H1 (cell line): Measurements from ENCODE around the gene PRSS53. TPM values are rescaled to one million over a fixed set of nuclear protein-coding genes. Genes with fewer than 3 reads are reported as not detected.

ENCODE experiments used
- CTCF ChIA-PET: fragments of 300-600 bp; sonication (Branson Sonifier 250); formaldehyde crosslinking; loops from one replicate; lab custom pipeline; 2021; ENCODE audit not compliant: partially characterized antibody; lab: Charles Lee
- POLR2A ChIA-PET: fragments of 300-600 bp; sonication (Branson Sonifier 250); formaldehyde crosslinking; loops from one replicate; lab custom pipeline; 2021; ENCODE audit warnings: inconsistent platforms; ENCODE audit not compliant: partially characterized antibody; lab: Charles Lee
- DNase-seq, 2 experiments: peaks; one replicate each; pipeline versions ENCODE4 v3.0.0 to v3.0.0-alpha.2; 2010 to 2022; ENCODE audit warnings: low spot score in 2 of 2, low read depth in 1 of 2, mixed read lengths in 1 of 2
- FAIRE-seq: peaks from 2 replicates; lab custom pipeline; 2011; peaks lifted over from hg19 to GRCh38; lab: Jason Lieb, UNC
- H2AFZ ChIP-seq: 2 replicates; pipeline ENCODE4 v1.8.1; 2012; ENCODE audit warnings: low read length, inconsistent platforms
- H2AK5ac ChIP-seq: 2 replicates; pipeline ENCODE4 v1.6.1; 2013; ENCODE audit warnings: low read depth, low read length
- H2BK120ac ChIP-seq: replicated peaks from 2 replicates; pipeline ENCODE3; 2013; ENCODE audit warnings: low read depth, low read length, inconsistent platforms
- H2BK12ac ChIP-seq: 2 replicates; pipeline ENCODE4 v1.6.1; 2013; ENCODE audit warnings: low read depth, low read length
- H2BK15ac ChIP-seq: 2 replicates; pipeline ENCODE4 v1.6.1; 2013; ENCODE audit warnings: low read length
- H2BK20ac ChIP-seq: 2 replicates; pipeline ENCODE4 v1.6.1; 2013; ENCODE audit warnings: low read length
- H2BK5ac ChIP-seq: 2 replicates; pipeline ENCODE4 v1.6.1; 2013; ENCODE audit warnings: low read depth, low read length
- H3K14ac ChIP-seq: 2 replicates; pipeline ENCODE4 v1.6.1; 2013; ENCODE audit warnings: inconsistent platforms; ENCODE audit not compliant: insufficient read length
- H3K18ac ChIP-seq: 2 replicates; pipeline ENCODE4 v1.6.1; 2013; ENCODE audit warnings: low read length; ENCODE audit errors: extremely low read depth
- H3K23ac ChIP-seq: 2 replicates; pipeline ENCODE4 v1.6.1; 2013; ENCODE audit warnings: inconsistent platforms; ENCODE audit not compliant: insufficient read length
- H3K23me2 ChIP-seq: 2 replicates; pipeline ENCODE4 v1.6.1; 2013; ENCODE audit warnings: low read depth, low read length
- H3K27ac ChIP-seq: 2 replicates; pipeline ENCODE4 v1.6.1; 2011; ENCODE audit warnings: low read depth, low read length, inconsistent platforms
- H3K27me3 ChIP-seq, 4 experiments: replicated peaks in 1 of 4; 1 replicate in 1 of 4; 2 replicates in 3 of 4; pipeline versions ENCODE4 v1.6.1 to v1.8.1; 2011 to 2013; ENCODE audit warnings: low read length in 3 of 4, mild to moderate bottlenecking in 3 of 4, inconsistent platforms in 2 of 4, mixed read lengths in 2 of 4, moderate library complexity in 1 of 4; ENCODE audit not compliant: control insufficient read depth in 3 of 4, insufficient read depth in 3 of 4; ENCODE audit errors: extremely low read depth in 1 of 4
- H3K36me3 ChIP-seq, 4 experiments: 2 replicates each; pipeline versions ENCODE4 v1.6.1 to v1.8.1; 2011 to 2013; ENCODE audit warnings: mild to moderate bottlenecking in 4 of 4, low read length in 3 of 4, moderate library complexity in 2 of 4, control low read depth in 1 of 4, inconsistent platforms in 1 of 4; ENCODE audit not compliant: insufficient read depth in 4 of 4, control insufficient read depth in 2 of 4
- H3K4ac ChIP-seq: replicated peaks from 2 replicates; pipeline ENCODE3; 2013; ENCODE audit warnings: low read length, low read depth, mixed read lengths, inconsistent platforms; ENCODE audit not compliant: insufficient read length
- H3K4me1 ChIP-seq, 4 experiments: replicated peaks in 1 of 4; 1 replicate in 1 of 4; 2 replicates in 3 of 4; pipeline versions ENCODE4 v1.6.1 to v1.8.1; 2011 to 2013; ENCODE audit warnings: low read length in 3 of 4, inconsistent platforms in 2 of 4, mixed read lengths in 1 of 4; ENCODE audit not compliant: insufficient read depth in 4 of 4, control insufficient read depth in 3 of 4
- H3K4me2 ChIP-seq, 2 experiments: 2 replicates each; pipeline versions ENCODE4 v1.6.1 to v1.8.1; 2011 to 2013; ENCODE audit warnings: low read depth in 2 of 2, low read length in 2 of 2, control low read depth in 1 of 2, inconsistent platforms in 1 of 2, mild to moderate bottlenecking in 1 of 2; ENCODE audit not compliant: insufficient read depth in 1 of 2
- H3K4me3 ChIP-seq, 4 experiments: fragments of 200-600, 300-600 bp in 1 of 4; sonication (generic), shearing (Covaris generic), sonication (Bioruptor Twin) in 1 of 4; 2 replicates each; pipeline versions ENCODE4 v1.5.1 to v1.8.1; 2011 to 2016; ENCODE audit warnings: low read length in 4 of 4, low read depth in 3 of 4, control low read depth in 2 of 4, inconsistent platforms in 2 of 4, mild to moderate bottlenecking in 2 of 4, mixed read lengths in 1 of 4, moderate library complexity in 1 of 4; ENCODE audit not compliant: insufficient read depth in 2 of 4; ENCODE audit errors: extremely low read depth in 1 of 4
- H3K56ac ChIP-seq: replicated peaks from 2 replicates; pipeline ENCODE3; 2013; ENCODE audit warnings: low read depth, mild to moderate bottlenecking, mixed read lengths, low read length, inconsistent platforms; ENCODE audit not compliant: insufficient read length
- H3K79me1 ChIP-seq: 2 replicates; pipeline ENCODE4 v1.6.1; 2013; ENCODE audit warnings: low read depth, low read length, control low read depth
- H3K79me2 ChIP-seq, 2 experiments: 2 replicates each; pipeline versions ENCODE4 v1.6.1 to v1.8.1; 2012 to 2013; ENCODE audit warnings: low read length in 2 of 2, mild to moderate bottlenecking in 2 of 2, inconsistent platforms in 1 of 2; ENCODE audit not compliant: insufficient read depth in 2 of 2, control insufficient read depth in 1 of 2
- H3K9ac ChIP-seq, 4 experiments: replicated peaks in 1 of 4; 1 replicate in 1 of 4; 2 replicates in 3 of 4; pipeline versions ENCODE4 v1.6.1 to v1.8.1; 2011 to 2013; ENCODE audit warnings: low read depth in 3 of 4, low read length in 3 of 4, control low read depth in 2 of 4, mild to moderate bottlenecking in 2 of 4, moderate library complexity in 2 of 4, inconsistent platforms in 1 of 4; ENCODE audit errors: extremely low read depth in 1 of 4
- H3K9me3 ChIP-seq, 2 experiments: 2 replicates each; pipeline versions ENCODE4 v1.6.1 to v1.8.1; 2012 to 2013; ENCODE audit warnings: mild to moderate bottlenecking in 2 of 2, moderate library complexity in 2 of 2, control low read depth in 1 of 2, inconsistent platforms in 1 of 2, low read depth in 1 of 2, low read length in 1 of 2, mixed read lengths in 1 of 2; ENCODE audit not compliant: insufficient read depth in 2 of 2
- H4K20me1 ChIP-seq, 2 experiments: replicated peaks in 1 of 2; 2 replicates each; pipeline versions ENCODE3 to v1.8.1; 2011 to 2013; ENCODE audit warnings: inconsistent platforms in 2 of 2, low read length in 2 of 2, mild to moderate bottlenecking in 1 of 2; ENCODE audit not compliant: insufficient read depth in 2 of 2, control insufficient read depth in 1 of 2
- H4K5ac ChIP-seq: 2 replicates; pipeline ENCODE4 v1.6.1; 2013; ENCODE audit warnings: low read length, low read depth, mixed read lengths, inconsistent platforms; ENCODE audit not compliant: insufficient read length
- H4K8ac ChIP-seq: 2 replicates; pipeline ENCODE4 v1.8.0; 2013; ENCODE audit warnings: mild to moderate bottlenecking, moderate library complexity, low read length, inconsistent platforms; ENCODE audit not compliant: insufficient read depth; ENCODE audit errors: extremely low read depth
- H4K91ac ChIP-seq: replicated peaks from 2 replicates; pipeline ENCODE3; 2013; ENCODE audit warnings: low read length, mixed read lengths, inconsistent platforms; ENCODE audit not compliant: insufficient read length
- BACH1 ChIP-seq: IDR thresholded peaks from 2 replicates; pipeline ENCODE4 v1.6.1; 2012; ENCODE audit warnings: low read length, improper control_type of control experiment
- CREB1 ChIP-seq: IDR thresholded peaks from 2 replicates; pipeline ENCODE4 v1.6.1; 2012; ENCODE audit warnings: inconsistent platforms
- E2F6 ChIP-seq: IDR thresholded peaks from 2 replicates; pipeline ENCODE4 v1.6.1; 2012; ENCODE audit warnings: inconsistent platforms
- EGR1 ChIP-seq: IDR thresholded peaks from 2 replicates; pipeline ENCODE4 v1.6.1; 2011; ENCODE audit warnings: low read depth, low read length, borderline replicate concordance
- KDM4A ChIP-seq: IDR thresholded peaks from one replicate; pipeline ENCODE4 v1.7.1; 2012; ENCODE audit warnings: low read depth, mild to moderate bottlenecking, moderate library complexity, low read length, inconsistent platforms; ENCODE audit not compliant: severe bottlenecking
- MAX ChIP-seq: IDR thresholded peaks from 2 replicates; pipeline ENCODE4 v1.6.1; 2012; ENCODE audit warnings: inconsistent platforms
- NANOG ChIP-seq: IDR thresholded peaks from 2 replicates; pipeline ENCODE4 v1.6.1; 2011; ENCODE audit warnings: low read length, low read depth, mild to moderate bottlenecking, inconsistent platforms; ENCODE audit not compliant: insufficient read depth, poor library complexity, severe bottlenecking
- RFX5 ChIP-seq: IDR thresholded peaks from 2 replicates; pipeline ENCODE4 v1.6.1; 2011; ENCODE audit warnings: low read depth, low read length, improper control_type of control experiment, borderline replicate concordance
- SIX5 ChIP-seq: IDR thresholded peaks from 2 replicates; pipeline ENCODE4 v1.6.1; 2011; ENCODE audit warnings: mild to moderate bottlenecking, low read depth, low read length
- YY1 ChIP-seq: IDR thresholded peaks from 2 replicates; pipeline ENCODE4 v1.6.1; 2011; ENCODE audit warnings: low read depth, mild to moderate bottlenecking, low read length
- WGBS, 2 experiments: shearing (Covaris generic) in 1 of 2; methylation state at CpG; one replicate each; pipeline versions ENCODE4 v1.1.6 to v1.1.7; 2013 to 2015; ENCODE audit warnings: low lambda C conversion rate in 2 of 2, mixed read lengths in 2 of 2, inconsistent platforms in 1 of 2, low coverage in 1 of 2, missing lambda C conversion rate in 1 of 2; ENCODE audit not compliant: insufficient replicate concordance in 2 of 2, insufficient coverage in 1 of 2, insufficient read length in 1 of 2; ENCODE audit errors: extremely low coverage in 1 of 2, missing lambda C conversion rate in 1 of 2; 5-methylcytosine and 5-hydroxymethylcytosine counted together
- polyA plus RNA-seq, 7 experiments: library from polyadenylated mRNA; depleted of rRNA in 3 of 7; stranded (reverse) in 5 of 7; unstranded in 2 of 7; fragments of >200 nt in 5 of 7; fragments of 200-250 nt in 2 of 7; gene quantifications; 1 replicate in 5 of 7; 2 replicates in 1 of 7; 4 replicates in 1 of 7; pipeline versions ENCODE4 v1.2.1 to v1.2.3, GENCODE V29; 2011 to 2013; ENCODE audit warnings: missing spikeins in 2 of 7, mixed read lengths in 2 of 7
- total RNA-seq: library from RNA; stranded (reverse); fragmentation: NEBNext Ultra II Directional; extraction: Animal tissue kit (Norgen Biotek cat#: 25700); gene quantifications from 2 replicates; pipeline ENCODE4 v1.2.1, GENCODE V29; 2021

The PRSS53 gene
- total and polyA plus RNA-seq, 2 of the 8 experiments (the other 6 are each of a cell fraction or from before 2014, with no cell fraction given): 1.7 to 2.6 TPM

GRCh38 chr16:31108035-31108793, 19.5 kb upstream of the PRSS53 start, which contains the start of gene BCKDK:
TSS of gene BCKDK (plus strand) at chr16:31108386. CDS start at chr16:31109224, 838 bp downstream.
- no peak within 1 kb of the TSS; the same call in 1 of the 2 replicates for H2AK5ac ChIP-seq
- H4K20me1 ChIP-seq: no peaks in the 10 kb centered on the region
- DNase-seq (peak in 1 of 2 experiments; percentile 85), FAIRE-seq (no peak)
- peak within 1 kb of the TSS; percentile 25 for H3K18ac ChIP-seq
- peak within 1 kb of the TSS in 3 of 4 experiments; percentile 42 to 62 (median 45); a peak in 3 of 7 replicates for H3K9ac ChIP-seq
- H3K9me3 ChIP-seq: no peaks in the 10 kb centered on the region
- H3K23me2 ChIP-seq: peaks cover 8% of the 10 kb centered on the region
- H3K4ac ChIP-seq: no peak within 1 kb of the TSS
- H3K23ac ChIP-seq: no peak within 1 kb of the TSS
- no peaks in the 10 kb centered on the region for H3K79me2 ChIP-seq
- 4% methylated on average over 41 of the region's 68 CpGs; no CpG with 5 or more reads in 1 of the 2 experiments for WGBS, 2 experiments
- H3K4me3 ChIP-seq: peak within 1 kb of the TSS; percentile 61 to 87 (median 70)
- peak within 1 kb of the TSS; percentile 49 for H3K56ac ChIP-seq
- peak within 1 kb of the TSS; percentile 23; the same call in 1 of the 2 replicates for H2BK12ac ChIP-seq
- H2AFZ ChIP-seq: peak within 1 kb of the TSS; percentile 70
- no peak within 1 kb of the TSS for H3K27ac ChIP-seq
- H4K8ac ChIP-seq: peak within 1 kb of the TSS; percentile 28
- no peaks in the 10 kb centered on the region; the same call in 1 of the 2 replicates for H3K79me1 ChIP-seq
- H2BK5ac ChIP-seq: no peak within 1 kb of the TSS; the same call in 1 of the 2 replicates
- ChIA-PET POLR2A (interaction anchor here (0.6 to 29.9 kb wide), 4 partner anchors 9 to 153 kb away, joined by 3 to 713 read pairs (median 8); partner anchors contain the start of genes KAT8, PRSS36 and PRSS8), CTCF (interaction anchor here (1.0 to 3.1 kb wide), 5 partner anchors 9 to 38 kb away, joined by 3 to 8 read pairs (median 3); partner anchors contain the start of gene KAT8)
- no peaks in the 10 kb centered on the region for H3K27me3 ChIP-seq
- H4K5ac ChIP-seq: peak within 1 kb of the TSS; percentile 62
- no peak within 1 kb of the TSS for H4K91ac ChIP-seq
- no peak within 1 kb of the TSS for H2BK120ac ChIP-seq
- peaks cover 2 to 18% (median 12%) of the 10 kb centered on the region in 4 experiments; a peak in 5 of 8 replicates for H3K36me3 ChIP-seq
- H2BK15ac ChIP-seq: peak within 1 kb of the TSS; percentile 67; the same call in 1 of the 2 replicates
- no peak within 1 kb of the TSS for H2BK20ac ChIP-seq
- H3K4me2 ChIP-seq: peak within 1 kb of the TSS; percentile 60 to 77
- no peak within 1 kb of the TSS for H3K14ac ChIP-seq
- H3K4me1 ChIP-seq: peaks cover 0 to 5% (median 2%) of the 10 kb centered on the region in 4 experiments; a peak in 1 of 7 replicates
- TF ChIP-seq BACH1 (peak; percentile 74; the same call in 1 of the 2 replicates), CREB1 (peak; percentile 88), MAX (peak; percentile 47; the same call in 1 of the 2 replicates), NANOG (no peak), YY1 (peak; percentile 53; the same call in 1 of the 2 replicates), KDM4A (peak; percentile 87), E2F6 (0 out of 2 replicates have a peak, but pooled peaks have one; percentile 14), EGR1 (peak; percentile 97), SIX5 (peak; percentile 59), RFX5 (no peak)
